ENCODE data around the gene LRRFIP1. TPM values are rescaled to one million over a fixed set of nuclear protein-coding genes. Genes with fewer than 3 reads are reported as not detected.

The LRRFIP1 gene
- total and polyA plus RNA-seq, 2 donors (not counting 1 experiment from before 2014, with no cell fraction given): 42.0 to 139 TPM

DNA sequence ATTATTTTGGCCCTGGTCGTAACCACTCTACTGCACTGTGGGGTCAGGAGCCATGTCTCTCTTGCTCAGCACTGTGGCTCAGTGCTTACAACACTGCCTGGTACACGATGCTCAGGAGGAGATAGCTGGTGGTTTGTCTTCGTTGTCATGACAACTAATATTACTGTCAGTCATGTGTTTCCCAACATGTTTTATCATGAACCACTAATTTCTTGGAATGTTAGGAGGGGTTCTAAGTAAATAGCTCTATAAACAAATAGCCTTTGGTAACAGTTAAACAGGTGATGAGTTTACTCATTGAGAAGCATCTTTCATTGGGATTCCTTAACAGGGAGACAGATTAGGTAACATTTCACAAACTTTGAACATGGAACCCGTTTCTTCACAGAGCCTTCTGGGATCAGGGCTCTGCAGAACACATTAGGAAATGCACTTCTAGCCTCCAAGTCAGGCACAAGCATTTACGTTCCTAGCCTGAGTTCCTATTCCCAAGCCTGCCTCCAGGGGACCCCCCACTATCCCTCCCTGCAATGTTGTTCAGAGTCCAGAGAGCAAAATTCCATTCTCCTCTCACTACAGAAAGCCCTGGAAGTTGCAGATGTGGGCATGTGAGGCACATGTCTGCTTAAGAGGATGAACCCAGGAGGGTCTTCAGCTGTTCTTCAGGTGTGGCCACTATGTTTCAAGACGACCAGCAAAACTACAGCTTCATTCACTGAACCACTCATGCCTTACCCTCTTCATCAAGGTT, 164.8 kb downstream of the LRRFIP1 start:
- CTCF ChIA-PET: no interaction called here
- Mint-ChIP-seq H3K4me3 (no peak overlapping the region), H3K4me1 (no peaks in the 10 kb centered on the region), H3K27me3 (no peaks in the 10 kb centered on the region), H3K27ac (no peak overlapping the region), H3K9me3 (ENCODE audit: insufficient read depth) (peaks cover under 1% of the 10 kb centered on the region)
- H3K9ac ChIP-seq (ENCODE audit: low read length): no peak overlapping the region
- H3K27me3 ChIP-seq (replicated peaks in 1 of 4; ENCODE audit: control extremely low read depth in 1 of 4, control insufficient read depth in 3 of 4, insufficient read depth in 4 of 4, low read length in 3 of 4): no peaks in the 10 kb centered on the region
- WGBS (ENCODE audit: insufficient coverage): 89% methylated on average over 3 of the region's 6 CpGs
- H3K27ac ChIP-seq (ENCODE audit: low read length in 2 of 2): no peak overlapping the region
- POLR2A ChIA-PET: no interaction called here
- intact Hi-C loops (cut with micrococcal nuclease): no loop called here
- H3K4me2 ChIP-seq (replicated peaks; ENCODE audit: low read depth, low read length, poor library complexity, severe bottlenecking): no peak overlapping the region
- no peaks in the 10 kb centered on the region for H3K4me1 ChIP-seq (ENCODE audit: control insufficient read depth in 2 of 2, insufficient read depth in 2 of 2, low read length in 2 of 2)
- no peak overlapping the region for H3K4me3 ChIP-seq (ENCODE audit: control extremely low read depth in 1 of 5, extremely low read depth in 1 of 5, insufficient read depth in 1 of 5, low read depth in 2 of 5, low read length in 4 of 5)
- H3K9me3 ChIP-seq (ENCODE audit: control extremely low read depth in 1 of 3, control insufficient read depth in 2 of 3, insufficient read depth in 1 of 3, low read length in 2 of 3): peaks cover 0 to 8% (median 3%) of the 10 kb centered on the region in 3 donors
- no peaks in the 10 kb centered on the region for H3K79me2 ChIP-seq (ENCODE audit: control insufficient read depth, insufficient read depth, low read length)
- no peak for ATAC-seq (ENCODE audit: low read depth)
- TF ChIP-seq EZH2 (IDR thresholded peaks at IDR 0.05; ENCODE audit: borderline replicate concordance, insufficient read depth, low read depth, low read length, poor library complexity, severe bottlenecking): no peak
- TF ChIP-seq, protein P1, sequence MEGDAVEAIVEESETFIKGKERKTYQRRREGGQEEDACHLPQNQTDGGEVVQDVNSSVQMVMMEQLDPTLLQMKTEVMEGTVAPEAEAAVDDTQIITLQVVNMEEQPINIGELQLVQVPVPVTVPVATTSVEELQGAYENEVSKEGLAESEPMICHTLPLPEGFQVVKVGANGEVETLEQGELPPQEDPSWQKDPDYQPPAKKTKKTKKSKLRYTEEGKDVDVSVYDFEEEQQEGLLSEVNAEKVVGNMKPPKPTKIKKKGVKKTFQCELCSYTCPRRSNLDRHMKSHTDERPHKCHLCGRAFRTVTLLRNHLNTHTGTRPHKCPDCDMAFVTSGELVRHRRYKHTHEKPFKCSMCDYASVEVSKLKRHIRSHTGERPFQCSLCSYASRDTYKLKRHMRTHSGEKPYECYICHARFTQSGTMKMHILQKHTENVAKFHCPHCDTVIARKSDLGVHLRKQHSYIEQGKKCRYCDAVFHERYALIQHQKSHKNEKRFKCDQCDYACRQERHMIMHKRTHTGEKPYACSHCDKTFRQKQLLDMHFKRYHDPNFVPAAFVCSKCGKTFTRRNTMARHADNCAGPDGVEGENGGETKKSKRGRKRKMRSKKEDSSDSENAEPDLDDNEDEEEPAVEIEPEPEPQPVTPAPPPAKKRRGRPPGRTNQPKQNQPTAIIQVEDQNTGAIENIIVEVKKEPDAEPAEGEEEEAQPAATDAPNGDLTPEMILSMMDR (IDR thresholded peaks at IDR 0.05): no peak
- H2AFZ ChIP-seq (ENCODE audit: insufficient read depth, low read depth, low read length, poor library complexity, severe bottlenecking): no peak overlapping the region
- no peaks in the 10 kb centered on the region for H4K20me1 ChIP-seq (ENCODE audit: control insufficient read depth, insufficient read depth, low read length, poor library complexity, severe bottlenecking)
- no peak for DNase-seq
- H3K36me3 ChIP-seq (replicated peaks in 1 of 2; ENCODE audit: control extremely low read depth in 1 of 2, control insufficient read depth in 1 of 2, extremely low read depth in 1 of 2, insufficient read depth in 2 of 2, low read length in 1 of 2): no peaks in the 10 kb centered on the region

DNA sequence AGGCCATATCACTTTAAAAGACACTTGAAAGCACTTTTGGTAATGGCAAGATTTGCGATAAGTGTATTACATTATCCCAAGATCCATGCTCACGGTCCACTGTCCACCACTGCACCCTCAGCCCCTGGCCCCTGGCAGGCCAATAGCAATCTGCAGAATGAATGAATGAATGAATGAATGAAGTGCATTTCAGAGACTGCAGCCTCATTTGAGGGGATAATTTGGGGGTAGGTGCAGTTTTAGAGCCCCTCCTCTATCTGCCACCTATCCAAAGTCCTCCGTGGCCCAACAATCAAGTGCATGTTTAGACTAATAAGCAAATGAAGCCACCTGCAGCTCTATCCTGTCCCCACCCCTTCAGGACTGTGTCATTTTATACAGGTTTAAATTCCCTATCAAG, 169.9 kb downstream of the LRRFIP1 start:
- WGBS (ENCODE audit: insufficient coverage): no CpG with 5 or more reads among the region's 3 CpGs
- Histone ChIP-seq H3K9me3 (ENCODE audit: control extremely low read depth in 1 of 3, control insufficient read depth in 2 of 3, insufficient read depth in 1 of 3, low read length in 2 of 3) (peaks cover 0 to 17% (median 1%) of the 10 kb centered on the region in 3 donors), H3K4me3 (ENCODE audit: control extremely low read depth in 1 of 5, extremely low read depth in 1 of 5, insufficient read depth in 1 of 5, low read depth in 2 of 5, low read length in 4 of 5) (no peak overlapping the region), H4K20me1 (ENCODE audit: control insufficient read depth, insufficient read depth, low read length, poor library complexity, severe bottlenecking) (no peaks in the 10 kb centered on the region), H3K79me2 (ENCODE audit: control insufficient read depth, insufficient read depth, low read length) (no peaks in the 10 kb centered on the region), H3K27ac (ENCODE audit: low read length in 2 of 2) (no peak overlapping the region), H3K9ac (ENCODE audit: low read length) (no peak overlapping the region), H3K36me3 (replicated peaks in 1 of 2; ENCODE audit: control extremely low read depth in 1 of 2, control insufficient read depth in 1 of 2, extremely low read depth in 1 of 2, insufficient read depth in 2 of 2, low read length in 1 of 2) (no peaks in the 10 kb centered on the region), H3K4me1 (ENCODE audit: control insufficient read depth in 2 of 2, insufficient read depth in 2 of 2, low read length in 2 of 2) (no peaks in the 10 kb centered on the region), H2AFZ (ENCODE audit: insufficient read depth, low read depth, low read length, poor library complexity, severe bottlenecking) (no peak overlapping the region), H3K4me2 (replicated peaks; ENCODE audit: low read depth, low read length, poor library complexity, severe bottlenecking) (no peak overlapping the region), H3K27me3 (replicated peaks in 1 of 4; ENCODE audit: control extremely low read depth in 1 of 4, control insufficient read depth in 3 of 4, insufficient read depth in 4 of 4, low read length in 3 of 4) (no peaks in the 10 kb centered on the region)
- POLR2A ChIA-PET: no interaction called here
- CTCF ChIA-PET: no interaction called here
- TF ChIP-seq, protein P1 (IDR thresholded peaks at IDR 0.05): no peak
- TF ChIP-seq EZH2 (IDR thresholded peaks at IDR 0.05; ENCODE audit: borderline replicate concordance, insufficient read depth, low read depth, low read length, poor library complexity, severe bottlenecking): no peak
- H3K27me3 Mint-ChIP-seq: no peaks in the 10 kb centered on the region
- no peaks in the 10 kb centered on the region for H3K4me1 Mint-ChIP-seq
- intact Hi-C loops (cut with micrococcal nuclease): no loop called here
- DNase-seq (no peak), ATAC-seq (ENCODE audit: low read depth) (no peak)
- H3K9me3 Mint-ChIP-seq (ENCODE audit: insufficient read depth): peaks cover 4% of the 10 kb centered on the region
- no peak overlapping the region for H3K4me3 Mint-ChIP-seq
- no peak overlapping the region for H3K27ac Mint-ChIP-seq
